ENCODE measurements around the gene OR6A2. TPM values are rescaled to one million over a fixed set of nuclear protein-coding genes. Genes with fewer than 3 reads are reported as not detected.

OR6A2 gene
- total and polyA plus RNA-seq, 9 of the 15 experiments (the other 6 are each of a cell fraction or from before 2014, with no cell fraction given), result 0.04 to 0.69 (median 0.35) TPM; not detected in 2

DNA sequence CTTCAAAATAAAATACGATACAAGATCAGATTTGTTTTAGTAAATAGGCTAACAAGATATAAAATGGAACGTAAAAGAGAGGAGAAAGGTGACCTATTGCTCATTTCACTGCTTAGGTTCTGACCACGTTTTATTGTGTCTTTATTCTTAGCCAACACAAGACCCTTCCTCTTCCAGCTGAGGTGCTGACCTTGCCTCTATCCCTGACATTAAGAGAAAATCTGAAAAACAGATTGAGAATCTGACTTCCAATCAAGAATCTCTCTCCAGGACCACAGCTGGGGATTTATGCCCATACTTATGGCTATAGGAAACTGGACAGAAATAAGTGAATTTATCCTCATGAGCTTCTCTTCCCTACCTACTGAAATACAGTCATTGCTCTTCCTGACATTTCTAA lies 45.9 kb upstream of the OR6A2 start, which contains the start of gene OR10A5:
TSS of gene OR10A5 (plus strand) at position 301 of the 400 bp plus-strand sequence. CDS start at position 301, 0 bp downstream.
- in situ Hi-C loops (cut with MboI) (no loop called here), intact Hi-C loops (cut with micrococcal nuclease) (no loop called here)
- Histone ChIP-seq H3K27me3 (ENCODE audit: control insufficient read depth in 2 of 2, insufficient read depth in 2 of 2, low read length in 2 of 2) (no peaks in the 10 kb centered on the region), H3K79me2 (ENCODE audit: control insufficient read depth, insufficient read depth, low read length) (no peaks in the 10 kb centered on the region), H2AFZ (ENCODE audit: low read depth, low read length) (no peak within 1 kb of the TSS), H3K27ac (ENCODE audit: extremely low read depth, low read depth, low read length) (no peak within 1 kb of the TSS), H3K9me3 (replicated peaks; ENCODE audit: control insufficient read depth, insufficient read depth, low read depth, low read length) (no peaks in the 10 kb centered on the region), H3K9me1 (ENCODE audit: control insufficient read depth, insufficient read depth, low read length) (no peaks in the 10 kb centered on the region), H3K4me2 (ENCODE audit: insufficient read depth, low read length) (no peak within 1 kb of the TSS), H3K36me3 (ENCODE audit: control insufficient read depth, insufficient read depth, low read length) (no peaks in the 10 kb centered on the region), H3K4me1 (replicated peaks in 1 of 2; ENCODE audit: control insufficient read depth in 2 of 2, insufficient read depth in 2 of 2, low read length in 2 of 2) (no peaks in the 10 kb centered on the region), H4K20me1 (replicated peaks; ENCODE audit: control insufficient read depth, insufficient read depth, low read length) (no peaks in the 10 kb centered on the region), H3K9ac (ENCODE audit: insufficient read depth in 1 of 2, low read depth in 2 of 2, low read length in 2 of 2) (no peak within 1 kb of the TSS), H3K4me3 (no peak within 1 kb of the TSS)
- no TSS peak for BruUV-seq (replicated peaks)
- whole genome bisulfite sequencing (ENCODE audit: insufficient coverage, low coverage, missing lambda C conversion rate), result 0% methylated on average over 3 of the region's 3 CpGs
- ChIA-PET POLR2A (no interaction called here), CTCF (ENCODE audit: low intra/inter-chr PET ratio) (no interaction called here)
- ATAC-seq (no peak), FAIRE-seq (no peak), DNase-seq (ENCODE audit: extremely low read depth in 1 of 4, low spot score in 3 of 4) (no peak)
- no peak for TF ChIP-seq SMAD4 (CRISPR knock-in tag; conservative IDR thresholded peaks at IDR 0.05)
- TF ChIP-seq CEBPG (CRISPR knock-in tag; IDR thresholded peaks at IDR 0.05), result no peak
- no peak for TF ChIP-seq CEBPG (tag; conservative IDR thresholded peaks at IDR 0.05 in 1 of 2, IDR thresholded peaks at IDR 0.05 in 1 of 2)
- TF ChIP-seq ILK (tag; IDR thresholded peaks at IDR 0.05; ENCODE audit: borderline replicate concordance, low read depth), result no peak
- TF ChIP-seq CCNT2 (IDR thresholded peaks at IDR 0.05; ENCODE audit: borderline replicate concordance, extremely low read depth, insufficient read length, low read depth, low read length), result no peak
- no peak for TF ChIP-seq HINFP (tag; conservative IDR thresholded peaks at IDR 0.05; ENCODE audit: low read depth)
- TF ChIP-seq FOXJ3 (CRISPR knock-in tag; IDR thresholded peaks at IDR 0.05), result no peak
- no peak for TF ChIP-seq ZFP91 (CRISPR knock-in tag; IDR thresholded peaks at IDR 0.05)
